Measurements from ENCODE around the gene KLHDC7B.

Gene KLHDC7B

DNA sequence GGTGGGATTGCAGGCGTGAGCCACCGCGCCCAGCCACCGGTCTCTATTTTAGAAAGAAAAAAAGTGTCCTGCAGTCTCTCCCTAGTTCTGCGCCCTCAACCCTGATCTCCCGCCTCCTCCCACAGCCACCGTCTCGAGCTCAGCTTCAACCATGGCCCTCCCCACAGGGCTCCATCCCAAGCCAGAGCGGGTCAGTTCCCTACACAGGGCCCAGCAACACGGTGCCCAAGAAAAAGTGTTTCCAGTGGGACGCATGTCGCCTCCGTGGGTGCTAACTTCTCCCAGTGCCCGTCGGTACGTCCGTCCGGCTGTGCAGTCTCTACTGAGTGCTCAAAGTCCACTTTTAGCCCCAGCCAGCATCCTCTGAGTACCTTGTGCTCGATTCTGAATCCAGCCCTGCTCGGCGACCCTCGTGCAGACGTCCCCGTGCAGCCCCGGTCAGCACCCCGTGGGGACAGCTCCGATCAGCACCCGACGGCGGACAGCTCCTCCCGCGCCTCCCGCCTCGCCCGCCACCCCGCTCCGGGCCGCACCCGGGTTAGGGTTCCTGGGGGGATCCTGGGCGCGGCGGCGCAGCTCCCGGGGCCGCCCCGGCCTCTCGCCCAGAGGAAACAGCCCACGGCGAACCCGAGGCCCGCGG, 54.2 kb downstream of the KLHDC7B start:
- peak in 2 of 3 experiments; percentile 50 to 66 for DNase-seq

DNA sequence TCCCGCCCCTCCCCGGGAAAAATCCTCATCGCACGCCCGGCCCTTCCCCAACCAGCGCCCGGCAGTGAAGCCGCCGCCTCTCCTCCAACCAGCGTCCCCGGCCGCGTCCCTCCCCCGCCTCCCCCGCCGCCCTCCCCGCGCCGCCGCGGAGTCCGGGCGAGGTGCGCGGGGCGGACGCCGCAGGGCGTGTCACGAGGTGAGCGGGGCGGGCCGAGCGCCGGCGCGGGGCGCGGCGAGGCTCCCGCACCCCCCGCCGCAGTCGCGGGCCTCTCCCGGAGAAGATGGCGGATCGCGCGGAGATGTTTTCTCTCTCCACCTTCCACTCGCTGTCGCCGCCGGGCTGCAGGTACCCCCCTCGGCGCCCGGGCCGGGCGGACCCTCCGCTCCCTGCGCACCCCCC, 54.8 kb downstream of the KLHDC7B start, which contains the start of gene MAPK8IP2:
Gene MAPK8IP2 (plus strand): TSS at position 256 of the 400 bp plus-strand sequence. CDS start 26 bp downstream, at position 282.
- DNase-seq, result peak in 2 of 3 experiments; percentile 59 to 70

Measured in NCI-H1417 (cell line).